Tibial artery (tissue), 4 donors: ENCODE measurements around the gene MT4.

ENCODE experiments used
- DNase-seq, 2 donors: peaks; one replicate each; pipeline ENCODE4 v3.0.0-alpha.2; 2019
- H3K27ac ChIP-seq, 2 donors: fragments of 200-600 bp; sonication (generic) in 1 of 2; 1 replicate in 1 of 2; 2 replicates in 1 of 2; pipeline ENCODE4 v1.5.1; 2018 to 2019; ENCODE audit warnings: mild to moderate bottlenecking in 1 of 2
- H3K27me3 ChIP-seq, 2 donors: fragments of 200-600 bp; sonication (generic) in 1 of 2; one replicate each; pipeline versions ENCODE4 v1.5.1 to v1.6.0; 2016 to 2019
- H3K36me3 ChIP-seq, 3 donors: fragments of 200-600 bp; sonication (generic) in 2 of 3; one replicate each; pipeline ENCODE4 v1.5.1; 2016 to 2019; ENCODE audit warnings: mild to moderate bottlenecking in 2 of 3
- H3K4me1 ChIP-seq, 4 donors: fragments of 200-600 bp; sonication (generic) in 2 of 4; 1 replicate in 3 of 4; 2 replicates in 1 of 4; pipeline ENCODE4 v1.5.1; 2016 to 2019
- H3K4me3 ChIP-seq, 2 donors: fragments of 200-600 bp; sonication (generic) in 1 of 2; 1 replicate in 1 of 2; 2 replicates in 1 of 2; pipeline ENCODE4 v1.5.1; 2018 to 2019; ENCODE audit warnings: mild to moderate bottlenecking in 2 of 2
- H3K9me3 ChIP-seq, 3 donors: fragments of 200-600 bp; sonication (generic) in 1 of 3; one replicate each; pipeline ENCODE4 v1.5.1; 2016 to 2019
- intact Hi-C: fragments of 100-400 bp; cut with DNase I; formaldehyde crosslinking; loops from one replicate; pipeline ENCODE4 v1.15.0; 2023; ENCODE audit warnings: low total_unique reads
- TF ChIP-seq, protein P1 (sequence below), 2 experiments: fragments of 200-600 bp in 1 of 2; fragments of 450-650 bp in 1 of 2; IDR thresholded peaks; one replicate each; pipeline ENCODE4 v1.5.1; 2017 to 2019; ENCODE audit warnings: antibody characterized with exemption in 2 of 2, mild to moderate bottlenecking in 1 of 2, moderate library complexity in 1 of 2

MT4 gene

DNA sequence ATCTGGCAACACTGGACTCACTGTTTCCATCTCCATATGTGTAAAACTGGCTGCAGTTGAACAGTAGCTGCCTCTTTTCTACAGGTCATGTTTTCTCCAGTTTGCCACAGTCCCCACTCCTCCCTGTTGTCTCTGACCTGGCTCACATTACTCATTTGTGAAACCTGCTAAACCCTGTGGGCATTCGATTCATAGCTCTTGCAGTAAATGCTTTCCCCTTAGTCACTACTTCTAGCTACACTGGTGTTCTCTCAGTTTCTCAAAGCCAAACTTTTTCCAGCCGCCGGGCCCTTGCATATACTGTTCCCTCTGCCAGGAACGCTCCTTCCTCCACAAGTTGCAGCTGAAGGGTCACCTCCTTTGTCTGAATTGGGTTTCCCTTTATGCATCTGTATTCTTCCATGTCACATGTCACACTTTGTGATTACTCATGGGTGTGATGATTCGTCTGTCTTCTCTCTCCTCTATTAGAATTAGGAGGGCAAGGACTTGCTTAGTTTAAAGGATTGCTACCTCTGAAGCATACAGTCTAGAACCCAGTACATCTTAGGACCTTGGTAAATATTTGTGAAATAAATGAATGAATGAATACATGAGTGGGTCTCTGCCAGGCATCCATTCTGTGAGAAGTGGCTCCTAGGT is 15.0 kb upstream of the MT4 start:
- intact Hi-C loops: no loop called here
- Histone ChIP-seq H3K36me3 (no peaks in the 10 kb centered on the region), H3K4me1 (peaks cover 0 to 3% (median 0%) of the 10 kb centered on the region in 4 donors), H3K27ac (no peak overlapping the region), H3K4me3 (no peak overlapping the region), H3K27me3 (peaks cover 0 to 43% of the 10 kb centered on the region in 2 donors), H3K9me3 (no peaks in the 10 kb centered on the region)
- TF ChIP-seq, protein P1, sequence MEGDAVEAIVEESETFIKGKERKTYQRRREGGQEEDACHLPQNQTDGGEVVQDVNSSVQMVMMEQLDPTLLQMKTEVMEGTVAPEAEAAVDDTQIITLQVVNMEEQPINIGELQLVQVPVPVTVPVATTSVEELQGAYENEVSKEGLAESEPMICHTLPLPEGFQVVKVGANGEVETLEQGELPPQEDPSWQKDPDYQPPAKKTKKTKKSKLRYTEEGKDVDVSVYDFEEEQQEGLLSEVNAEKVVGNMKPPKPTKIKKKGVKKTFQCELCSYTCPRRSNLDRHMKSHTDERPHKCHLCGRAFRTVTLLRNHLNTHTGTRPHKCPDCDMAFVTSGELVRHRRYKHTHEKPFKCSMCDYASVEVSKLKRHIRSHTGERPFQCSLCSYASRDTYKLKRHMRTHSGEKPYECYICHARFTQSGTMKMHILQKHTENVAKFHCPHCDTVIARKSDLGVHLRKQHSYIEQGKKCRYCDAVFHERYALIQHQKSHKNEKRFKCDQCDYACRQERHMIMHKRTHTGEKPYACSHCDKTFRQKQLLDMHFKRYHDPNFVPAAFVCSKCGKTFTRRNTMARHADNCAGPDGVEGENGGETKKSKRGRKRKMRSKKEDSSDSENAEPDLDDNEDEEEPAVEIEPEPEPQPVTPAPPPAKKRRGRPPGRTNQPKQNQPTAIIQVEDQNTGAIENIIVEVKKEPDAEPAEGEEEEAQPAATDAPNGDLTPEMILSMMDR (IDR thresholded peaks at IDR 0.05): no peak
- DNase-seq: no peak

DNA sequence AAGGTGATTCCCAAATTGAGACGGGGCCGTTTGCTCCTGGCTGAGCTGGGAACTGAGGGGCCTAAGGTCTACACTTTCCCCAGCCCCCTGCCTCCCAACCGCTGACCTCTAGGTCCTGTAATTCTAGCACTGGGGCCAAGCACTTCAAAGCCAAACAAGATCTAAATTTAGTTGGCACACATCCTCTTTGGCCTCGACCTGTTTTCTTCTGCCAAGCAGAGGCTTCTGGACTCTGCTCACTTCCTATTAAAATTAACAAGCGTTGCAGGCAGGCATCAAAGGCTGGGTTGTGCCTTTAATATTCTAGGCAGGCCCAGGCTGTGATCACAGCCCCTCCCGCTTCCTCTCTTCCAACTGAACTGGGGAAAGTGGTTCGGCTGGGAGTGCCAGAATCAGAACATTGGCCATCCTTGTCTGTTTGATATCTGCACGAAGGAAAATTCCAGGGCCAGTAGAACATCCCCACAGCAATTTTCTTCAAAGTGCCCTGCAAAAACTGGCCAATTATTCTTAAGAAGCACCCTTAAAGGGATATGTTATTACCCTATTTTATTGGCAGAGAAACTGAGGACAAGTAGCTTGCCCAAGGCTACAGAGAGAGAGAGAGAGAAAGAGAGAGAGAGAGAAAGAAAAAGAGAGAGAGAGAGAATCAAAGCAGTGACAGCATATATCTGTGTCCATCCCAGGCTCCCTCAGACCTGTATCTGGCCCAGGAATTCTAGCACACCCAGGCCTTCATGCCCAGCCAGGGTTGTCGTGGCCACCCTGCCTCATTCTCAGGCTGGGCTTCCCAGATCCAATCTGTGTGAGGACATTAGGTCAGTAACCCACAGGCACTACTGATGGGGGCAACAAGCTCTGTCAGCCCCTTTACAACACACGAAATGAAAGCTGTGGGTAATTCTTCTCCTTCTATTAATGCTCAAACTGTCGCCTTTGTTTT is 12.8 kb upstream of the MT4 start:
- intact Hi-C loops: no loop called here
- no peak overlapping the region for H3K4me3 ChIP-seq
- H3K4me1 ChIP-seq: peaks cover 0 to 3% (median 0%) of the 10 kb centered on the region in 4 donors
- peaks cover 0 to 62% of the 10 kb centered on the region in 2 donors for H3K27me3 ChIP-seq
- no peaks in the 10 kb centered on the region for H3K9me3 ChIP-seq
- H3K36me3 ChIP-seq: no peaks in the 10 kb centered on the region
- no peak overlapping the region for H3K27ac ChIP-seq
- TF ChIP-seq, protein P1 (IDR thresholded peaks at IDR 0.05): no peak
- DNase-seq: no peak

DNA sequence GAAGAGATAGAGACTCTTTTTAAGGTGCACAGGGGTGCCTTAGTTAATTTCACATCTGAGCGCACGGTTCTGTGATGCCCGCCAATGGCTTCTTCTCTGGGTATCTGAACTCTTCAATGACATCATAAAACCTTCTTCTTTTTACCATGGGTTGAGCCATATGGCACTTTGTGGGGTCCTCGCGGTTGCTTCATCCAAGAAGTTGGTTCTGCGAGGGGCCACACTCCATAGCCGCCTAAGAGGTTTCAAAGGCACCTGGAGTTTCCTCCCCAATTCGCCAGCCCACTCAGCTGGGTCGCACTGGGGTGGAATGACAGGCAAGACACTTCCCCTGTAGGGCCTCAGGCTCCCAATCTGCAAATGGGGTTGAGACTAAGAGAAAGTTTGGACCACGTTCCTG is 10.4 kb upstream of the MT4 start:
- Histone ChIP-seq H3K4me1 (peaks cover 0 to 3% (median 0%) of the 10 kb centered on the region in 4 donors), H3K36me3 (no peaks in the 10 kb centered on the region), H3K27me3 (peaks cover 0 to 71% of the 10 kb centered on the region in 2 donors), H3K27ac (no peak overlapping the region), H3K4me3 (no peak overlapping the region), H3K9me3 (no peaks in the 10 kb centered on the region)
- TF ChIP-seq, protein P1 (IDR thresholded peaks at IDR 0.05): no peak
- no peak for DNase-seq
- intact Hi-C loops: no loop called here

DNA sequence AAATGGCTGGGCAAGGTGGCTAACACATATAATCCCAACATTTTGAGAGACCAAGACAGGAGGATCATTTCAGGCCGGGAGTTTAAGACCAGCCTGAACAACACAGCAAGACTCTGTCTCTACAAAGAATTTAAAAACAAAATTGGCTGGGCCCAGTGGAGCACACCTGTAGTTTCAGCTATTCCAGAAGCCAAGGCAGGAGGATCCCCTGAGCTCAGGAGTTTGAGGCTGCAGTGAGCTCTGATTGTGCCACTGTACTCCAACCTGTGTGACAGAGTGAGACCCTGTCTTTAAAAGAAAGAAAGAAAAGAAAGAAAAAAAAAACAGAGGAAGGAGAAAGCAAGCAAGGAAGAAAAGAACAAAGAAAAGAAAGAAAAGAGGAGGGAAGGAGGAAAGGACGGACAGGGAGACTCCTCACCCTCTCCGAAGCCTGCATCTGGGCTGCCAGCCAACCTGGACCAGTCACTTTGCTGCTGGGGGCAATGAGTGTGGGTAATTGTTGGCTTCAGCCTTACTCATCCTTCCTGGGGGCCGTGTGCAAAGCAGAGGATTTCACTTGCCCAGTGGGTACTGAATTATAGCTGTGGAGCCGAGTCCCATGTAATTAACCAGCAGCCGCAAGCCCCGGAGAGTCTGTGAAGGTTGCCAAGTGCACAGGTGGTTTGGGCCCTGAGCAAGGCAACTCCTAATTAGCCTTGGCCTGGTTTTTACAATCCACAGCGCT is 6.7 kb upstream of the MT4 start:
- no peak for DNase-seq
- H3K4me3 ChIP-seq: no peak overlapping the region

DNA sequence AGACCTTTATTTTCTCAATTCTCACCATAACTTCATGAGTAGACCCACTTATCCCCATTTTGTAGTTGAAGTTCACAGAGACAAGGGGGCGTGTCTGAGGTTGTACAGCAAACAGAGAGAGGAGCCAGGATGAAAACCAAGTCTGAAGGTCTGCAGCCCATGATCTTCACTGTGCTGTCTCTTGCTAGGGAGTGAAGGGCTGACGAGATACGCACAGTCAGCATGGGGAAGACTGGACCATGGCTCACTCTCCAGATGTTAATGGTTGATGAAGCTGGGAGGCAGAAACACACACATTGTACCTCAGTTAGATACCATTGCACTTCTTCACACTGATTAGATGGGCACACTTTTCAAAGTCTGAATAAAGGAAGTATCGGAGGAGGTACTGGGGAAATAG is 5.8 kb upstream of the MT4 start:
- TF ChIP-seq, protein P1 (IDR thresholded peaks at IDR 0.05): no peak
- H3K27ac ChIP-seq: no peak overlapping the region
- no peak overlapping the region for H3K4me3 ChIP-seq
- peaks cover 0 to 3% (median 0%) of the 10 kb centered on the region in 4 donors for H3K4me1 ChIP-seq
- intact Hi-C loops: no loop called here
- no peak for DNase-seq
- peaks cover 0 to 40% of the 10 kb centered on the region in 2 donors for H3K27me3 ChIP-seq
- no peaks in the 10 kb centered on the region for H3K9me3 ChIP-seq
- no peaks in the 10 kb centered on the region for H3K36me3 ChIP-seq

More for the DNA sequence above, 6.7 kb upstream of the MT4 start:
- peaks cover 0 to 49% of the 10 kb centered on the region in 2 donors for H3K27me3 ChIP-seq
- TF ChIP-seq, protein P1 (IDR thresholded peaks at IDR 0.05): no peak
- H3K36me3 ChIP-seq: no peaks in the 10 kb centered on the region
- no peak overlapping the region for H3K27ac ChIP-seq
- peaks cover 0 to 3% (median 0%) of the 10 kb centered on the region in 4 donors for H3K4me1 ChIP-seq
- H3K9me3 ChIP-seq: no peaks in the 10 kb centered on the region
- intact Hi-C loops: no loop called here
